ENCODE measurements around the gene SNX17. TPM values are rescaled to one million over a fixed set of nuclear protein-coding genes. Genes with fewer than 3 reads are reported as not detected.

The SNX17 gene
- total and polyA plus RNA-seq, 2 of the 13 experiments (the other 11 are each of a cell fraction or from before 2014, with no cell fraction given): 75.0 to 109 TPM

- TF ChIP-seq UBTF (CRISPR knock-in tag; IDR thresholded peaks at IDR 0.05): peak; percentile 99
- 0 out of 2 replicates have a peak, but pooled peaks have one; percentile 50 for TF ChIP-seq ZSCAN29 (CRISPR knock-in tag; conservative IDR thresholded peaks at IDR 0.05)
- TF ChIP-seq USF2 (IDR thresholded peaks at IDR 0.05; ENCODE audit: low read depth, low read length): no peak
- peak; percentile 66; the same call in 1 of the 2 replicates for TF ChIP-seq USF2 (CRISPR knock-in tag; IDR thresholded peaks at IDR 0.05; ENCODE audit: borderline replicate concordance)
- no peak for TF ChIP-seq RFX3 (CRISPR knock-in tag; IDR thresholded peaks at IDR 0.05)
- peak; percentile 40 for TF ChIP-seq ZNF776 (CRISPR knock-in tag; IDR thresholded peaks at IDR 0.05)
- TF ChIP-seq NFIB (CRISPR knock-in tag; IDR thresholded peaks at IDR 0.05; ENCODE audit: borderline replicate concordance): no peak
- peak; percentile 33; the same call in 1 of the 2 replicates for TF ChIP-seq SP140L (CRISPR knock-in tag; IDR thresholded peaks at IDR 0.05; ENCODE audit: borderline replicate concordance)
- no peak for TF ChIP-seq ATAD3A (CRISPR knock-in tag; IDR thresholded peaks at IDR 0.05)
- peak; percentile 84; the same call in 1 of the 2 replicates for TF ChIP-seq REXO4 (CRISPR knock-in tag; IDR thresholded peaks at IDR 0.05; ENCODE audit: borderline replicate concordance)
- TF ChIP-seq SOX13 (IDR thresholded peaks at IDR 0.05): no peak
- TF ChIP-seq SOX13 (CRISPR knock-in tag; conservative IDR thresholded peaks at IDR 0.05 in 1 of 2, IDR thresholded peaks at IDR 0.05 in 1 of 2): no peak
- no peak for TF ChIP-seq ATM (IDR thresholded peaks at IDR 0.05; ENCODE audit: borderline replicate concordance)
- TF ChIP-seq NKX3-1 (CRISPR knock-in tag; IDR thresholded peaks at IDR 0.05): peak; percentile 89; the same call in 1 of the 2 replicates
- TF ChIP-seq PHF8 (CRISPR knock-in tag; IDR thresholded peaks at IDR 0.05): peak; percentile 76
- no peak for TF ChIP-seq ZNF326 (CRISPR knock-in tag; IDR thresholded peaks at IDR 0.05; ENCODE audit: borderline replicate concordance)
- peak; percentile 78; the same call in 1 of the 2 replicates for TF ChIP-seq ZNF546 (CRISPR knock-in tag; conservative IDR thresholded peaks at IDR 0.05)
Measured at GRCh38 chr2:27356382-27357181, 13.8 kb upstream of the SNX17 start, which contains the start of gene GTF3C2 (continued).

Measured in HepG2 (cell line).